Heart right ventricle (tissue), 16 donors: ENCODE data around the gene MR1. TPM values are rescaled to one million over a fixed set of nuclear protein-coding genes. Genes with fewer than 3 reads are reported as not detected.
A peak's percentile ranks its signal among the peaks of the same experiment; 100 is the strongest.
"Not testable (repeated sequence)": the region's sequence is repeated elsewhere in the genome, so short reads cannot be mapped to it uniquely, and the experiment has no call there.

ENCODE experiments used
- ATAC-seq, 8 donors: fragments of 200-7000 bp; cut with Tn5 transposase; one replicate each; pipeline ENCODE4 v1.9.1; 2020; ENCODE audit warnings: mild to moderate bottlenecking in 8 of 8, moderate library complexity in 8 of 8, moderate number of reproducible peaks in 1 of 8
- DNase-seq, 2 donors: peaks; one replicate each; pipeline ENCODE4 v3.0.0-alpha.2; 2020
- H3K27ac ChIP-seq, 10 donors: fragments of 200-600 bp; sonication (generic) in 2 of 10; one replicate each; pipeline versions ENCODE4 v1.5.0 to v1.8.0; 2020 to 2022; ENCODE audit warnings: mild to moderate bottlenecking in 3 of 10
- H3K27me3 ChIP-seq, 7 donors: fragments of 200-600 bp; one replicate each; pipeline ENCODE4 v1.8.0; 2021 to 2022; ENCODE audit warnings: mild to moderate bottlenecking in 2 of 7
- H3K36me3 ChIP-seq, 9 donors: fragments of 200-600 bp; sonication (generic) in 1 of 9; one replicate each; pipeline versions ENCODE4 v1.5.0 to v1.8.0; 2020 to 2022; ENCODE audit warnings: mild to moderate bottlenecking in 2 of 9
- H3K4me1 ChIP-seq, 9 donors: fragments of 200-600 bp; sonication (generic) in 1 of 9; one replicate each; pipeline versions ENCODE4 v1.5.0 to v1.8.0; 2020 to 2022; ENCODE audit warnings: mild to moderate bottlenecking in 4 of 9
- H3K4me3 ChIP-seq, 10 donors: fragments of 200-600 bp; sonication (generic) in 2 of 10; one replicate each; pipeline versions ENCODE4 v1.5.0 to v1.8.0; 2020 to 2022; ENCODE audit warnings: mild to moderate bottlenecking in 7 of 10, moderate library complexity in 2 of 10
- H3K9me3 ChIP-seq, 11 donors: fragments of 200-600 bp in 10 of 11; sonication (generic) in 2 of 11; one replicate each; pipeline versions ENCODE4 v1.5.0 to v1.8.0; 2013 to 2022; ENCODE audit warnings: mild to moderate bottlenecking in 2 of 11, control low read depth in 1 of 11, moderate library complexity in 1 of 11
- WGBS, 2 donors: extraction: QIAGEN DNeasy Blood & Tissue Kit; methylation state at CpG; one replicate each; pipeline ENCODE4 v1.1.7; 2013; ENCODE audit warnings: inconsistent platforms in 1 of 2; 5-methylcytosine and 5-hydroxymethylcytosine counted together
- intact Hi-C, 10 donors: fragments of 100-400 bp; cut with DNase I; formaldehyde crosslinking; loops; one replicate each; pipeline versions ENCODE4 v1.11.1 to v1.14.2; 2022
- polyA plus RNA-seq, 2 donors: library from polyadenylated mRNA; stranded (reverse); fragments of 200-250 nt; gene quantifications; one replicate each; pipeline ENCODE4 v1.2.3, GENCODE V29; 2013
- total RNA-seq, 10 donors: library from RNA; stranded (reverse); fragmentation: NEBNext Ultra II Directional in 3 of 10; extraction: Animal tissue kit (Norgen Biotek cat#: 25700) in 3 of 10; gene quantifications; one replicate each; pipeline versions ENCODE4 v1.2.1 to v1.2.4, GENCODE V29; 2021 to 2023
- TF ChIP-seq, protein P1 (sequence below), 9 donors: fragments of 200-600 bp; sonication (generic) in 2 of 9; IDR thresholded peaks; one replicate each; pipeline versions ENCODE4 v1.5.0 to v1.8.0; 2021 to 2022; ENCODE audit warnings: antibody characterized with exemption in 9 of 9, mild to moderate bottlenecking in 5 of 9, moderate library complexity in 1 of 9
- donor health status: Arrhythmogenic right ventricular cardiomyopathy.
- donor health status: ischemic (EF 13 %, LVEDD 7.1; RV severe dilation, severe dysfunction).
- donor health status: healthy with polysubstance abuse.
- donor health status: DM: no; HTN: yes; CAD: no.
- donor health status: DM: no; HTN: no; CAD: no.
- donor health status: ischemic (EF 25% LVEDD 6.9; RV normal size, moderate dysfunction).
- donor health status: ischemic (EF 25% LVEDD 5.7; RV mildly dilated, moderate dysfunction).
- donor health status: healthy.
- donor health status: DM: yes; HTN: yes; CAD: no.
- donor health status: Ischemic cardiomyopathy.
- donor health status: ischemic (EF 35%, LVEDD 5.7; RV mildly dilated, moderate dysfunction).
- donor health status: nonischemic (EF 11% LVEDD 7.7; RV severe dilation, severe dysfunction).
- donor health status: DM: yes; HTN: yes; CAD: no.
- donor health status: PGD.
- donor health status: ischemic (EF 29% LVEDD 5.4; RV normal size, mild dysfunction).
- donor health status: nonischemic (EF 23%, LVEDD 6.1; RV moderate dilation, normal function).

MR1 gene
- total and polyA plus RNA-seq, 12 donors = 0.88 to 8.2 (median 2.7) TPM

GRCh38 chr1:181059435-181059834, 25.7 kb downstream of the MR1 start:
- Histone ChIP-seq H3K4me3 (no peak overlapping the region), H3K27ac (no peak overlapping the region), H3K9me3 (peaks cover 0 to 15% (median 0%) of the 10 kb centered on the region in 11 donors), H3K36me3 (peaks cover 0 to 19% (median 0%) of the 10 kb centered on the region in 9 donors), H3K4me1 (peaks cover 0 to 34% (median 16%) of the 10 kb centered on the region in 9 donors), H3K27me3 (no peaks in the 10 kb centered on the region)
- no peak for ATAC-seq
- DNase-seq = no peak
- intact Hi-C loops = no loop called here
- TF ChIP-seq, protein P1, sequence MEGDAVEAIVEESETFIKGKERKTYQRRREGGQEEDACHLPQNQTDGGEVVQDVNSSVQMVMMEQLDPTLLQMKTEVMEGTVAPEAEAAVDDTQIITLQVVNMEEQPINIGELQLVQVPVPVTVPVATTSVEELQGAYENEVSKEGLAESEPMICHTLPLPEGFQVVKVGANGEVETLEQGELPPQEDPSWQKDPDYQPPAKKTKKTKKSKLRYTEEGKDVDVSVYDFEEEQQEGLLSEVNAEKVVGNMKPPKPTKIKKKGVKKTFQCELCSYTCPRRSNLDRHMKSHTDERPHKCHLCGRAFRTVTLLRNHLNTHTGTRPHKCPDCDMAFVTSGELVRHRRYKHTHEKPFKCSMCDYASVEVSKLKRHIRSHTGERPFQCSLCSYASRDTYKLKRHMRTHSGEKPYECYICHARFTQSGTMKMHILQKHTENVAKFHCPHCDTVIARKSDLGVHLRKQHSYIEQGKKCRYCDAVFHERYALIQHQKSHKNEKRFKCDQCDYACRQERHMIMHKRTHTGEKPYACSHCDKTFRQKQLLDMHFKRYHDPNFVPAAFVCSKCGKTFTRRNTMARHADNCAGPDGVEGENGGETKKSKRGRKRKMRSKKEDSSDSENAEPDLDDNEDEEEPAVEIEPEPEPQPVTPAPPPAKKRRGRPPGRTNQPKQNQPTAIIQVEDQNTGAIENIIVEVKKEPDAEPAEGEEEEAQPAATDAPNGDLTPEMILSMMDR (IDR thresholded peaks at IDR 0.05) = no peak

DNA sequence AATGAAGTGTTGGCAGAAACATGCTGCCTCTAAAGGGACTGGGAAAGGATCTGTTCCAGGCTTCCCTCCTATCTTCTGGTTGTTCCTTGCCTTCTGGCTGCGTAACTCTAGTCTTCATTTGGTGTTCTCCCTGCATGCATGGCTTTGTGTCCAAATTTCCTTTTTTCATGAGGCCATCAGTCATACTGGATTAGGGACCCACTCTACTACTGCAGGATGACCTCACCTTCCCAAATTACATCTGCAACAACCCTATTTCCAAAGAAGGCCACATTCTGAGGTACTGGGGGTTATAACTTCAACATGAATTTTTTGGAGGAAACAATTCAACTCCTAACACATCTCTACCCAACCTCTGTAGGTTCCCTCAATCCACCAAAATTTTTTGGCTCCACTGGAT, 26.3 kb downstream of the MR1 start:
- Histone ChIP-seq H3K9me3 (peaks cover 0 to 15% (median 0%) of the 10 kb centered on the region in 11 donors), H3K4me1 (peaks cover 0 to 35% (median 16%) of the 10 kb centered on the region in 9 donors), H3K27ac (no peak overlapping the region), H3K36me3 (peaks cover 0 to 16% (median 0%) of the 10 kb centered on the region in 9 donors), H3K27me3 (no peaks in the 10 kb centered on the region), H3K4me3 (no peak overlapping the region)
- ATAC-seq = no peak
- WGBS, 2 donors = 91 to 100% methylated on average over 1 of the region's 1 CpG
- TF ChIP-seq, protein P1 (IDR thresholded peaks at IDR 0.05) = no peak
- no peak for DNase-seq
- intact Hi-C loops = no loop called here

DNA sequence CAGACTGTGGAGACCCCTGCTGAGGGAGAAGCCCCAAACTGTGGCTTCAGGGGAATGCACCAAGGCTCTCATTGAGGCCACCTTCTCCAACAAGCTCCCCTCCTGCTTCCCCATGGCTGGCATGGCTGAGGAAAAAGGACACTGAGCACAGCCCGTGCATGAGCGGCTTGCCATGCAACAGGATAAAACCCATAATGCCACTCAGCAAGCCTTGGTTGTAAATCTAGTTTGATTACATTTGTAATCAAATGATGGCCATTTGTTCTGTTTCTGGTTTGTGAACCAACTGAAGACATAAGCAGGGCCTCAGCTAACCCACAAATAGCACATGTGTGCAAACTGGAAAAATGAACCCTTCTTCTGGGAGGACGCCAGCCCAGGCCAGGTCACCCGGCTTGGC, 27.2 kb downstream of the MR1 start:
- WGBS, 2 donors = 95% methylated on average over 3 of the region's 4 CpGs
- H3K27me3 ChIP-seq, H3K27ac ChIP-seq, intact Hi-C loops, H3K4me3 ChIP-seq, DNase-seq, H3K36me3 ChIP-seq: not testable (repeated sequence)
- Histone ChIP-seq H3K9me3 (peaks cover 0 to 15% (median 0%) of the 10 kb centered on the region in 11 donors), H3K4me1 (peaks cover 0 to 35% (median 16%) of the 10 kb centered on the region in 9 donors)
- peak in 1 of 8 donors; percentile 12 for ATAC-seq

- TF ChIP-seq, protein P1 (IDR thresholded peaks at IDR 0.05) = no peak
- Histone ChIP-seq H3K27me3 (no peaks in the 10 kb centered on the region), H3K27ac (peak overlapping the region in 1 of 10 donors; percentile 77), H3K4me3 (no peak overlapping the region), H3K9me3 (peaks cover 0 to 15% (median 0%) of the 10 kb centered on the region in 11 donors), H3K4me1 (peaks cover 0 to 35% (median 16%) of the 10 kb centered on the region in 9 donors), H3K36me3 (peaks cover 0 to 7% (median 0%) of the 10 kb centered on the region in 9 donors)
- DNase-seq = no peak
- intact Hi-C loops = no loop called here
- WGBS, 2 donors = 26 to 44% methylated on average over 2 of the region's 2 CpGs
- peak in 3 of 8 donors; percentile 25 to 59 (median 43) for ATAC-seq
Measured at GRCh38 chr1:181061487-181061886, 27.7 kb downstream of the MR1 start.
